ENCODE results near the gene GMDS.
A peak's percentile ranks its signal among the peaks of the same experiment; 100 is the strongest.

GMDS gene

DNA sequence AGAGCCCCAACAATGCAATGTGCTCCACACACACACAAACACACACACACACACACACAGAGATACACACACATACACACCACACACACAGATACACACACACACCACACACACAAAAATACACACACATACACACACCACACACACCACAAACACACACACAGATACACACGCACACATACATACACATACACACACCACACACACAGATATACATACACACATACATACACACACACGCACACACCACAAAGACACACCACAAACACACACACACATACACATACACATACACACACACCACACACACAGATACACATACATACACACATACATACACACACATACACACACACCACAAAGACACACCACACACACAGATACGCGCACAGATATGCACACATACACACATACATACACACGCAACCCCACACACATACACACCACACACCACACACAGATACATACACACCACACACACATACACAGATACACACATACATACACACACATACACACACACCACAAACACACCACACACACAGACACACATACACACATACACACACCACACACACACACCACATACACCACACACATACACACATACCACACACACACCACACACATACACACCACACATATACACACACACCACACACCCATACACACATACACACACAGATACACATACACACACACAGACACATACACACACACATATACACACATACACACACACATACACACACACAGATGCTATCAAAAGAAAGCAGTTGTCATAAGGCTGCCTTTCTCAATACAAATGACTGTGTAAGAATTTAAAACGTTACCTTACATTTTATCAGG, 507.7 kb downstream of the GMDS start:
- Histone ChIP-seq H3K4me2 (ENCODE audit: low read length) (peak overlapping the region; percentile 89), H3K9me3 (ENCODE audit: insufficient read depth, low read length) (no peaks in the 10 kb centered on the region), H3K4me3 (ENCODE audit: low read length) (peak overlapping the region; percentile 71), H2AFZ (ENCODE audit: low read depth, low read length) (0 out of 2 replicates have a peak overlapping the region, but pooled peaks have one; percentile 16), H3K27ac (ENCODE audit: low read length) (peak overlapping the region; percentile 97), H3K79me2 (ENCODE audit: low read length) (peaks cover 9% of the 10 kb centered on the region; the same call in 1 of the 2 replicates), H3K4me1 (ENCODE audit: low read length) (peaks cover 56% of the 10 kb centered on the region), H4K20me1 (ENCODE audit: insufficient read depth, low read length) (no peaks in the 10 kb centered on the region), H3K9ac (ENCODE audit: low read length) (peak overlapping the region; percentile 86), H3K27me3 (ENCODE audit: low read depth, low read length) (no peaks in the 10 kb centered on the region), H3K36me3 (replicated peaks; ENCODE audit: low read depth, low read length) (no peaks in the 10 kb centered on the region)
- TF ChIP-seq, protein P1, sequence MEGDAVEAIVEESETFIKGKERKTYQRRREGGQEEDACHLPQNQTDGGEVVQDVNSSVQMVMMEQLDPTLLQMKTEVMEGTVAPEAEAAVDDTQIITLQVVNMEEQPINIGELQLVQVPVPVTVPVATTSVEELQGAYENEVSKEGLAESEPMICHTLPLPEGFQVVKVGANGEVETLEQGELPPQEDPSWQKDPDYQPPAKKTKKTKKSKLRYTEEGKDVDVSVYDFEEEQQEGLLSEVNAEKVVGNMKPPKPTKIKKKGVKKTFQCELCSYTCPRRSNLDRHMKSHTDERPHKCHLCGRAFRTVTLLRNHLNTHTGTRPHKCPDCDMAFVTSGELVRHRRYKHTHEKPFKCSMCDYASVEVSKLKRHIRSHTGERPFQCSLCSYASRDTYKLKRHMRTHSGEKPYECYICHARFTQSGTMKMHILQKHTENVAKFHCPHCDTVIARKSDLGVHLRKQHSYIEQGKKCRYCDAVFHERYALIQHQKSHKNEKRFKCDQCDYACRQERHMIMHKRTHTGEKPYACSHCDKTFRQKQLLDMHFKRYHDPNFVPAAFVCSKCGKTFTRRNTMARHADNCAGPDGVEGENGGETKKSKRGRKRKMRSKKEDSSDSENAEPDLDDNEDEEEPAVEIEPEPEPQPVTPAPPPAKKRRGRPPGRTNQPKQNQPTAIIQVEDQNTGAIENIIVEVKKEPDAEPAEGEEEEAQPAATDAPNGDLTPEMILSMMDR (IDR thresholded peaks at IDR 0.05; ENCODE audit: low read depth, low read length) = no peak
- no peak for TF ChIP-seq EZH2phosphoT487 (IDR thresholded peaks at IDR 0.05; ENCODE audit: low read depth)

DNA sequence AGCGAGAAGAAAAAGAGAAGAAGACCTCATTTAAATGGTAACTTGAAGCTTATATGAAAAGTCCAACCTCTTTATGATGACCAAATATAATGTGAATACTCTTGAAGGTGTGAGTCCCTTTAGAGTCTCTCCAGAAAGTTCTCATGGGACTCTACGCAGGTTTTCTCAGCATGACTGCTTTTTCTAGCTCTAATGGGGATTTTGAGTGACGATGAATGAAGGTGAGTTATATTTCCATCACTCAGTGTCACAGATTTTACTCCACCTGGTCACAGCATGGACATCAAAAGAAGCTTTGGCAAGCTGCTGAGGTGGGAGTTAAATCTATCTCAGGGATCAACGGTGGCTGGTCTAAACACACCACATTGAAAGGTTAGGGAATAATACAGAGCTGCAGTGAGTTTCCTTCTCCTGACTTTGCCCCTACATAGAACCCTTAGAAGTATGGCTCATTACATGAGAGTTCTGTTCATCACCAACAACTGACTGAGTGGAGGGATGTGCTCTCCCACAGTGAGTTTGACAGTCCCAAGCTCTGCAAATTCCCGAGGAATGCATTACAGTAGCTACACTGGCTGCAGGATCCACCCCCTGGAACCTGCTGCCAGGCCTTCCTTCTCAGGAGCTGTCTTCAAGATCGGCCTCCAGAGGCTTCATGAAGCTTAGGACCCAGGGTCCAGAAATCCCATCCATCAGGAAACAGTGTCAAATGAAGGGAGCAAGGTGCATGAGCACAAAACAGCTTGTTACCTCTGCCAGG, 508.9 kb downstream of the GMDS start:
- H3K4me2 ChIP-seq (ENCODE audit: low read length) = peak overlapping the region; percentile 89

DNA sequence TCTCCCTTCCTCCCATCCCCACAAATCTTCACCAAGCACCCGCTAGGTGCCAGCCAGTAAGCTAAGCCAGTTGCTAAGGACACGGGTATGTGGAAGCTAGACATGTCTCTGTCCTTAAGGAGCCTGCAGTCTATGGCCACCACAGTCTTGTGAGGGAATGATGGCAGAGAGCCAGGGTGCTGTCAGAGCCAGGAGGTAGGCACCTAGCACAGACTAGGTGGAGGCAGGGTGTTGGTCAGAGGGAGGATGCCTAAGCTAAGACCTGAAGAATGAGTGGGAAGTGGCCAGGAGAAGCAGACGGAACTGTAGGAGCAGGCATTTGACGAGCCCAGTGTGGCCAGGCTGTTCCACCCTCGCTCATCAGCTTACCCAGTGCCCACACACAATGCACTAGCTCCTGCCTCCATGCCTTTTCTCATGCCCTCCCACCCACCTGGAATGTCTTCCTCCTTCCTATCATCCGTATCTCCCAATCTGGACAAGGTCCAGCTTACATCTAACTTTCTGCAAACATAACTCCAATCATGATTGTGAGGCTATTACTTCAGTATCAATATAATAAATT, 510.1 kb downstream of the GMDS start:
- Histone ChIP-seq H2AFZ (ENCODE audit: low read depth, low read length) (no peak overlapping the region), H3K27me3 (ENCODE audit: low read depth, low read length) (no peaks in the 10 kb centered on the region), H3K79me2 (ENCODE audit: low read length) (peaks cover 9% of the 10 kb centered on the region; the same call in 1 of the 2 replicates), H4K20me1 (ENCODE audit: insufficient read depth, low read length) (no peaks in the 10 kb centered on the region), H3K9ac (ENCODE audit: low read length) (no peak overlapping the region), H3K27ac (ENCODE audit: low read length) (no peak overlapping the region), H3K9me3 (ENCODE audit: insufficient read depth, low read length) (no peaks in the 10 kb centered on the region), H3K4me1 (ENCODE audit: low read length) (peaks cover 46% of the 10 kb centered on the region), H3K4me3 (ENCODE audit: low read length) (no peak overlapping the region), H3K36me3 (replicated peaks; ENCODE audit: low read depth, low read length) (peaks cover 6% of the 10 kb centered on the region), H3K4me2 (ENCODE audit: low read length) (no peak overlapping the region)
- no peak for TF ChIP-seq EZH2phosphoT487 (IDR thresholded peaks at IDR 0.05; ENCODE audit: low read depth)
- TF ChIP-seq, protein P1 (IDR thresholded peaks at IDR 0.05; ENCODE audit: low read depth, low read length) = no peak

More for the DNA sequence above, 508.9 kb downstream of the GMDS start:
- Histone ChIP-seq H4K20me1 (ENCODE audit: insufficient read depth, low read length) (no peaks in the 10 kb centered on the region), H3K4me1 (ENCODE audit: low read length) (peaks cover 56% of the 10 kb centered on the region), H3K9me3 (ENCODE audit: insufficient read depth, low read length) (no peaks in the 10 kb centered on the region), H3K9ac (ENCODE audit: low read length) (peak overlapping the region; percentile 86; the same call in 1 of the 2 replicates), H3K79me2 (ENCODE audit: low read length) (peaks cover 9% of the 10 kb centered on the region; the same call in 1 of the 2 replicates), H2AFZ (ENCODE audit: low read depth, low read length) (no peak overlapping the region), H3K36me3 (replicated peaks; ENCODE audit: low read depth, low read length) (no peaks in the 10 kb centered on the region), H3K4me3 (ENCODE audit: low read length) (peak overlapping the region; percentile 71), H3K27me3 (ENCODE audit: low read depth, low read length) (no peaks in the 10 kb centered on the region), H3K27ac (ENCODE audit: low read length) (peak overlapping the region; percentile 97)
- no peak for TF ChIP-seq EZH2phosphoT487 (IDR thresholded peaks at IDR 0.05; ENCODE audit: low read depth)
- TF ChIP-seq, protein P1 (IDR thresholded peaks at IDR 0.05; ENCODE audit: low read depth, low read length) = no peak

Data from OCI-LY3 (cell line).